H9 (cell line): ENCODE measurements around the gene GSKIP. TPM values are rescaled to one million over a fixed set of nuclear protein-coding genes. Genes with fewer than 3 reads are reported as not detected.
A peak's percentile ranks its signal among the peaks of the same experiment; 100 is the strongest.

Experiments
- DNase-seq: peaks from one replicate; pipeline ENCODE4 v3.0.0-alpha.2; 2017
- H2AFZ ChIP-seq: one replicate; pipeline ENCODE4 v1.6.1; 2013; ENCODE audit warnings: mild to moderate bottlenecking, low read length, control low read depth, moderate library complexity
- H2AK5ac ChIP-seq: 2 replicates; pipeline ENCODE4 v1.6.1; 2013; ENCODE audit warnings: low read length, control low read depth, mixed read lengths; ENCODE audit not compliant: insufficient read length
- H2BK120ac ChIP-seq: one replicate; pipeline ENCODE4 v1.6.1; 2013; ENCODE audit warnings: low read depth, mild to moderate bottlenecking, low read length, control low read depth, inconsistent platforms; ENCODE audit not compliant: poor library complexity, severe bottlenecking
- H2BK12ac ChIP-seq: 2 replicates; pipeline ENCODE4 v1.6.1; 2013; ENCODE audit warnings: low read length, control low read depth, mixed read lengths, low read depth; ENCODE audit not compliant: insufficient read length
- H2BK15ac ChIP-seq: 2 replicates; pipeline ENCODE4 v1.6.1; 2013; ENCODE audit warnings: low read depth, low read length, control low read depth
- H2BK20ac ChIP-seq: one replicate; pipeline ENCODE4 v1.6.1; 2013; ENCODE audit warnings: low read depth, mild to moderate bottlenecking, low read length, control low read depth, inconsistent platforms; ENCODE audit not compliant: poor library complexity, severe bottlenecking
- H2BK5ac ChIP-seq: 2 replicates; pipeline ENCODE4 v1.6.1; 2013; ENCODE audit warnings: low read length, control low read depth, mixed read lengths; ENCODE audit not compliant: insufficient read length
- H3K14ac ChIP-seq: 2 replicates; pipeline ENCODE4 v1.6.1; 2013; ENCODE audit warnings: low read length, control low read depth; ENCODE audit not compliant: insufficient read depth
- H3K18ac ChIP-seq: 2 replicates; pipeline ENCODE4 v1.6.1; 2013; ENCODE audit warnings: low read depth, mild to moderate bottlenecking, mixed read lengths, low read length, control low read depth; ENCODE audit not compliant: insufficient read length
- H3K23ac ChIP-seq: 2 replicates; pipeline ENCODE4 v1.6.1; 2013; ENCODE audit warnings: low read length, control low read depth, mixed read lengths, low read depth; ENCODE audit not compliant: insufficient read length
- H3K23me2 ChIP-seq: 2 replicates; pipeline ENCODE4 v1.6.1; 2013; ENCODE audit warnings: low read depth, mild to moderate bottlenecking, mixed read lengths, low read length, control low read depth; ENCODE audit not compliant: insufficient read length, poor library complexity, severe bottlenecking
- H3K27ac ChIP-seq: 2 replicates; pipeline ENCODE4 v1.5.1; 2013; ENCODE audit warnings: low read length, control low read depth, mixed read lengths, low read depth; ENCODE audit not compliant: insufficient read length
- H3K27me3 ChIP-seq: 2 replicates; pipeline ENCODE4 v1.6.1; 2013; ENCODE audit warnings: low read length, control low read depth, inconsistent platforms; ENCODE audit not compliant: insufficient read depth
- H3K4ac ChIP-seq: 2 replicates; pipeline ENCODE4 v1.6.1; 2013; ENCODE audit warnings: low read depth, mild to moderate bottlenecking, control low read depth, inconsistent platforms, low read length, moderate library complexity
- H3K4me1 ChIP-seq: 2 replicates; pipeline ENCODE4 v1.6.1; 2013; ENCODE audit warnings: low read length, control low read depth, inconsistent platforms; ENCODE audit not compliant: insufficient read depth
- H3K4me2 ChIP-seq: 2 replicates; pipeline ENCODE4 v1.6.1; 2013; ENCODE audit warnings: low read length, control low read depth, mixed read lengths; ENCODE audit not compliant: insufficient read length, insufficient read depth
- H3K56ac ChIP-seq: 2 replicates; pipeline ENCODE4 v1.6.1; 2013; ENCODE audit warnings: low read depth, mild to moderate bottlenecking, mixed read lengths, low read length, control low read depth; ENCODE audit not compliant: insufficient read length
- H3K79me1 ChIP-seq: 2 replicates; pipeline ENCODE4 v1.6.1; 2013; ENCODE audit warnings: low read depth, mild to moderate bottlenecking, moderate library complexity, low read length, control low read depth, inconsistent platforms; ENCODE audit not compliant: insufficient read depth, poor library complexity, severe bottlenecking
- H3K79me2 ChIP-seq: 2 replicates; pipeline ENCODE4 v1.6.1; 2013; ENCODE audit warnings: low read length, control low read depth, inconsistent platforms; ENCODE audit not compliant: insufficient read depth
- H3K9ac ChIP-seq: 2 replicates; pipeline ENCODE4 v1.6.1; 2013; ENCODE audit warnings: low read length, control low read depth, mixed read lengths; ENCODE audit not compliant: insufficient read length; ENCODE audit errors: extremely low read depth
- H3K9me3 ChIP-seq: one replicate; pipeline ENCODE4 v1.6.1; 2013; ENCODE audit warnings: low read depth, low read length, inconsistent platforms; ENCODE audit not compliant: control insufficient read depth
- H3T11ph ChIP-seq: one replicate; pipeline ENCODE4 v1.6.1; 2013; ENCODE audit warnings: mild to moderate bottlenecking, low read length, control low read depth, inconsistent platforms
- H4K20me1 ChIP-seq: one replicate; pipeline ENCODE4 v1.6.1; 2013; ENCODE audit not compliant: control insufficient read depth, insufficient read length, insufficient read depth
- H4K5ac ChIP-seq: 2 replicates; pipeline ENCODE4 v1.6.1; 2013; ENCODE audit warnings: low read depth, mild to moderate bottlenecking, mixed read lengths, low read length, control low read depth; ENCODE audit not compliant: insufficient read length
- H4K8ac ChIP-seq: replicated peaks from 2 replicates; pipeline ENCODE4 v1.6.1; 2013; ENCODE audit warnings: low read length, control low read depth, mixed read lengths, low read depth; ENCODE audit not compliant: insufficient read length
- H4K91ac ChIP-seq: 2 replicates; pipeline ENCODE4 v1.6.1; 2013; ENCODE audit warnings: low read depth, mild to moderate bottlenecking, moderate library complexity, mixed read lengths, low read length, control low read depth; ENCODE audit not compliant: insufficient read length
- H3K27ac Mint-ChIP-seq, 3 experiments: 2 replicates in 2 of 3; 3 replicates in 1 of 3; pipeline ENCODE4 v1.8.0; 2020 to 2021; ENCODE audit warnings: mixed read lengths in 3 of 3, mild to moderate bottlenecking in 1 of 3, moderate library complexity in 1 of 3
- H3K27me3 Mint-ChIP-seq: 2 replicates; pipeline ENCODE4 v1.8.0; 2021; ENCODE audit warnings: low read depth, mild to moderate bottlenecking, moderate library complexity, mixed read lengths
- H3K36me3 Mint-ChIP-seq, 3 experiments: 2 replicates in 2 of 3; 3 replicates in 1 of 3; pipeline ENCODE4 v1.8.0; 2020 to 2021; ENCODE audit warnings: low read depth in 3 of 3, mixed read lengths in 3 of 3; ENCODE audit not compliant: insufficient read depth in 1 of 3
- H3K4me1 Mint-ChIP-seq, 2 experiments: 2 replicates each; pipeline ENCODE4 v1.8.0; 2020; ENCODE audit warnings: mixed read lengths in 2 of 2
- H3K4me3 Mint-ChIP-seq, 2 experiments: 2 replicates in 1 of 2; 3 replicates in 1 of 2; pipeline ENCODE4 v1.8.0; 2020 to 2021; ENCODE audit warnings: mild to moderate bottlenecking in 2 of 2, mixed read lengths in 2 of 2, moderate library complexity in 1 of 2
- H3K9me3 Mint-ChIP-seq, 2 experiments: 2 replicates in 1 of 2; 3 replicates in 1 of 2; pipeline ENCODE4 v1.8.0; 2020; ENCODE audit warnings: mild to moderate bottlenecking in 2 of 2, mixed read lengths in 2 of 2, moderate library complexity in 1 of 2
- CTCF ChIP-seq: fragments of 200-600 bp; sonication (generic); conservative IDR thresholded peaks from 3 replicates; pipeline ENCODE4 v1.8.0; 2021; ENCODE audit warnings: antibody characterized with exemption, mild to moderate bottlenecking
- WGBS: extraction: QIAGEN DNeasy Blood & Tissue Kit; methylation state at CpG from one replicate; pipeline ENCODE4 v1.1.7; 2013; ENCODE audit warnings: missing lambda C conversion rate, low lambda C conversion rate, mixed read lengths; ENCODE audit not compliant: insufficient read length; ENCODE audit errors: extremely low coverage; 5-methylcytosine and 5-hydroxymethylcytosine counted together
- total RNA-seq: library from RNA; stranded (reverse); gene quantifications from 2 replicates; pipeline ENCODE4 v1.2.1, GENCODE V29; 2021

The GSKIP gene
- total RNA-seq, 1 experiment from 2014 or later = 28.6 TPM

- Histone ChIP-seq H2BK120ac (no peak overlapping the region), H3K4me1 (no peaks in the 10 kb centered on the region), H2BK5ac (no peak overlapping the region), H2BK20ac (no peak overlapping the region), H4K91ac (no peak overlapping the region), H3K4me2 (no peak overlapping the region), H2BK12ac (no peak overlapping the region), H3K23me2 (no peaks in the 10 kb centered on the region), H3K79me2 (no peaks in the 10 kb centered on the region), H3K23ac (no peak overlapping the region), H4K5ac (no peak overlapping the region), H2BK15ac (no peak overlapping the region), H3K4ac (no peak overlapping the region), H3T11ph (no peak overlapping the region), H3K27me3 (no peaks in the 10 kb centered on the region), H3K18ac (no peak overlapping the region), H3K56ac (no peak overlapping the region), H3K9me3 (no peaks in the 10 kb centered on the region), H2AFZ (no peak overlapping the region), H3K27ac (no peak overlapping the region), H4K20me1 (no peaks in the 10 kb centered on the region), H3K14ac (no peak overlapping the region), H2AK5ac (no peak overlapping the region), H3K79me1 (no peaks in the 10 kb centered on the region), H4K8ac (no peak overlapping the region), H3K9ac (no peak overlapping the region)
- Mint-ChIP-seq H3K4me1 (peaks cover 8 to 16% of the 10 kb centered on the region in 2 experiments), H3K27me3 (no peaks in the 10 kb centered on the region), H3K9me3 (no peaks in the 10 kb centered on the region), H3K27ac (peak overlapping the region in 1 of 3 experiments; percentile 35; a peak in 2 of 7 replicates), H3K36me3 (no peaks in the 10 kb centered on the region), H3K4me3 (no peak overlapping the region)
- DNase-seq = no peak
- TF ChIP-seq CTCF = no peak
- WGBS = no CpG with 5 or more reads among the region's 5 CpGs
These were observed 59.7 kb downstream of the GSKIP start for GRCh38 chr14:96422992-96423391.
